K562 (cell line): ENCODE results near the gene KIF26B. TPM values are rescaled to one million over a fixed set of nuclear protein-coding genes. Genes with fewer than 3 reads are reported as not detected.

Experiments
- ARID1B ChIP-seq: fragments of 450-650 bp; IDR thresholded peaks from 2 replicates; pipeline ENCODE4 v1.6.1; 2016; ENCODE audit warnings: antibody characterized with exemption, mild to moderate bottlenecking, inconsistent platforms
- CEBPZ ChIP-seq: fragments of 150-350 bp; IDR thresholded peaks from 2 replicates; pipeline ENCODE4 v1.6.1; 2014; ENCODE audit warnings: low read depth, mild to moderate bottlenecking, low read length, borderline replicate concordance
- CSDE1 ChIP-seq, 2 experiments: fragments of 450-650 bp; IDR thresholded peaks; 2 replicates each; pipeline ENCODE4 v1.6.1; 2016; ENCODE audit warnings: mild to moderate bottlenecking in 1 of 2
- KDM4B ChIP-seq, 2 experiments: fragments of 450-650 bp in 1 of 2; sonication (generic) in 1 of 2; IDR thresholded peaks; 2 replicates each; pipeline ENCODE4 v1.6.1; 2016 to 2017; ENCODE audit warnings: borderline replicate concordance in 2 of 2, antibody characterized with exemption in 1 of 2, low read depth in 1 of 2, mild to moderate bottlenecking in 1 of 2
- PRMT5 ChIP-seq: sonication (generic); formaldehyde crosslinking; IDR thresholded peaks from 2 replicates; pipeline ENCODE4 v1.5.0; 2020; ENCODE audit warnings: missing genetic modification reagents
- SP2 ChIP-seq: IDR thresholded peaks from 2 replicates; pipeline ENCODE4 v1.6.1; 2011; ENCODE audit warnings: mild to moderate bottlenecking, low read depth, low read length, moderate library complexity; ENCODE audit not compliant: poor library complexity, severe bottlenecking; ENCODE audit errors: extremely low read depth
- THRAP3 ChIP-seq: fragments of 450-650 bp; IDR thresholded peaks from 2 replicates; pipeline ENCODE4 v1.6.1; 2016; ENCODE audit warnings: mild to moderate bottlenecking, inconsistent platforms, borderline replicate concordance
- ZBTB1 ChIP-seq: sonication (generic); formaldehyde crosslinking; IDR thresholded peaks from 2 replicates; pipeline ENCODE4 v1.8.1; 2023; ENCODE audit warnings: missing genetic modification reagents, low read depth, mild to moderate bottlenecking, borderline replicate concordance
- polyA plus RNA-seq, 8 experiments: library from polyadenylated mRNA; depleted of rRNA in 4 of 8; stranded (reverse) in 5 of 8; unstranded in 3 of 8; fragments of >200 nt; fragmentation: Nextera tagmentation in 2 of 8; fragmentation: Illumina TruSeq in 1 of 8; extraction: Ambion mirVana in 2 of 8; extraction: Trizol in 1 of 8; gene quantifications; 2 replicates each; pipeline versions ENCODE4 v1.2.1 to v1.2.3, GENCODE V29; 2011 to 2014; ENCODE audit warnings: inconsistent platforms in 1 of 8, missing spikeins in 1 of 8
- total RNA-seq, 7 experiments: library from RNA; depleted of rRNA in 6 of 7; stranded (reverse); fragments of >200 nt in 6 of 7; fragmentation: Illumina TruSeq in 2 of 7; extraction: Trizol in 2 of 7; gene quantifications; 2 replicates each; pipeline versions ENCODE4 v1.2.1 to v1.2.3, GENCODE V29; 2011 to 2021; ENCODE audit warnings: low replicate concordance in 1 of 7
- TF ChIP-seq, protein P1 (sequence below): sonication (generic); formaldehyde crosslinking; IDR thresholded peaks from 2 replicates; pipeline ENCODE4 v1.8.1; 2023; ENCODE audit warnings: mild to moderate bottlenecking, missing genetic modification reagents

Gene KIF26B
- total and polyA plus RNA-seq, 9 of the 15 experiments (the other 6 are each of a cell fraction or from before 2014, with no cell fraction given): 0.02 to 0.08 (median 0.03) TPM; not detected in 6

- TF ChIP-seq ZBTB1 (CRISPR knock-in tag): no peak
- no peak for TF ChIP-seq CEBPZ
- TF ChIP-seq THRAP3: no peak
- TF ChIP-seq, protein P1, sequence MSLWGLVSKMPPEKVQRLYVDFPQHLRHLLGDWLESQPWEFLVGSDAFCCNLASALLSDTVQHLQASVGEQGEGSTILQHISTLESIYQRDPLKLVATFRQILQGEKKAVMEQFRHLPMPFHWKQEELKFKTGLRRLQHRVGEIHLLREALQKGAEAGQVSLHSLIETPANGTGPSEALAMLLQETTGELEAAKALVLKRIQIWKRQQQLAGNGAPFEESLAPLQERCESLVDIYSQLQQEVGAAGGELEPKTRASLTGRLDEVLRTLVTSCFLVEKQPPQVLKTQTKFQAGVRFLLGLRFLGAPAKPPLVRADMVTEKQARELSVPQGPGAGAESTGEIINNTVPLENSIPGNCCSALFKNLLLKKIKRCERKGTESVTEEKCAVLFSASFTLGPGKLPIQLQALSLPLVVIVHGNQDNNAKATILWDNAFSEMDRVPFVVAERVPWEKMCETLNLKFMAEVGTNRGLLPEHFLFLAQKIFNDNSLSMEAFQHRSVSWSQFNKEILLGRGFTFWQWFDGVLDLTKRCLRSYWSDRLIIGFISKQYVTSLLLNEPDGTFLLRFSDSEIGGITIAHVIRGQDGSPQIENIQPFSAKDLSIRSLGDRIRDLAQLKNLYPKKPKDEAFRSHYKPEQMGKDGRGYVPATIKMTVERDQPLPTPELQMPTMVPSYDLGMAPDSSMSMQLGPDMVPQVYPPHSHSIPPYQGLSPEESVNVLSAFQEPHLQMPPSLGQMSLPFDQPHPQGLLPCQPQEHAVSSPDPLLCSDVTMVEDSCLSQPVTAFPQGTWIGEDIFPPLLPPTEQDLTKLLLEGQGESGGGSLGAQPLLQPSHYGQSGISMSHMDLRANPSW: no peak
- TF ChIP-seq CSDE1 (IDR thresholded peaks at IDR 0.05): no peak
- TF ChIP-seq SP2: no peak
- no peak for TF ChIP-seq KDM4B (IDR thresholded peaks at IDR 0.05; ENCODE audit: borderline replicate concordance in 2 of 2, low read depth in 1 of 2)
- no peak for TF ChIP-seq ARID1B
- no peak for TF ChIP-seq PRMT5 (CRISPR knock-in tag)
Observed at GRCh38 chr1:245183429-245183828, 28.6 kb downstream of the KIF26B start (continued).
